PC-9 (cell line): Measurements from ENCODE around the gene SLC36A4.

ENCODE experiments used
- EZH2 ChIP-seq: fragments of 200-600 bp; sonication (generic); IDR thresholded peaks from 2 replicates; pipeline ENCODE4 v1.8.0; 2017; ENCODE audit warnings: antibody characterized with exemption, low read depth
- TF ChIP-seq, protein P1 (sequence below): fragments of 200-600 bp; sonication (generic); conservative IDR thresholded peaks from 2 replicates; pipeline ENCODE4 v1.6.1; 2017; ENCODE audit warnings: mixed run types, antibody characterized with exemption, mild to moderate bottlenecking, moderate library complexity

DNA sequence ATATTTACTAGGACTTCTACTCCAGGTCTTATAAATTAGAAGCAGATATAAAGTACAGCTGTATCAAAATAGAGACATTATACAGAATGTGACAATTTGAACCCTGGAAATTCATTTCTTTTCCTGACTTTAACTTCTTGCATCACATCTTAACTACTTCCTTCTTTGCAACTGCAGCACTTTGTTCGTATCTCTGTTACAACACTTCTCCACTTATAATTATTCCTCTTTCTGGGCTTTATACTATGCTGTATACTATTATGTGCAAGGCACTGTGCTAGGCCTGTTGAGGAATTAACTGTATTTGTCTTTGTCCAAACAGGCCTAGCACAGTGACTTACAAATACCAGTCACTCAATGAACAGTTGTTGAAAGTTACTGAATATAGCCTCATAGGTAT, 1.8 kb upstream of the SLC36A4 start:
- TF ChIP-seq, protein P1, sequence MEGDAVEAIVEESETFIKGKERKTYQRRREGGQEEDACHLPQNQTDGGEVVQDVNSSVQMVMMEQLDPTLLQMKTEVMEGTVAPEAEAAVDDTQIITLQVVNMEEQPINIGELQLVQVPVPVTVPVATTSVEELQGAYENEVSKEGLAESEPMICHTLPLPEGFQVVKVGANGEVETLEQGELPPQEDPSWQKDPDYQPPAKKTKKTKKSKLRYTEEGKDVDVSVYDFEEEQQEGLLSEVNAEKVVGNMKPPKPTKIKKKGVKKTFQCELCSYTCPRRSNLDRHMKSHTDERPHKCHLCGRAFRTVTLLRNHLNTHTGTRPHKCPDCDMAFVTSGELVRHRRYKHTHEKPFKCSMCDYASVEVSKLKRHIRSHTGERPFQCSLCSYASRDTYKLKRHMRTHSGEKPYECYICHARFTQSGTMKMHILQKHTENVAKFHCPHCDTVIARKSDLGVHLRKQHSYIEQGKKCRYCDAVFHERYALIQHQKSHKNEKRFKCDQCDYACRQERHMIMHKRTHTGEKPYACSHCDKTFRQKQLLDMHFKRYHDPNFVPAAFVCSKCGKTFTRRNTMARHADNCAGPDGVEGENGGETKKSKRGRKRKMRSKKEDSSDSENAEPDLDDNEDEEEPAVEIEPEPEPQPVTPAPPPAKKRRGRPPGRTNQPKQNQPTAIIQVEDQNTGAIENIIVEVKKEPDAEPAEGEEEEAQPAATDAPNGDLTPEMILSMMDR: no peak
- no peak for TF ChIP-seq EZH2
